Esophagus muscularis mucosa (tissue), 4 donors: ENCODE data around the gene MFSD6. TPM values are rescaled to one million over a fixed set of nuclear protein-coding genes. Genes with fewer than 3 reads are reported as not detected.

Source experiments
- DNase-seq: peaks from one replicate; pipeline ENCODE4 v3.0.0-alpha.2; 2017; ENCODE audit errors: extremely low spot score
- H3K27ac ChIP-seq, 4 donors: fragments of 200-600 bp; sonication (generic); replicated peaks in 1 of 4; 1 replicate in 3 of 4; 2 replicates in 1 of 4; pipeline ENCODE4 v1.5.1; 2016 to 2019; ENCODE audit warnings: mild to moderate bottlenecking in 1 of 4
- H3K27me3 ChIP-seq, 4 donors: fragments of 200-600 bp; sonication (generic); one replicate each; pipeline versions ENCODE4 v1.5.1 to v1.6.0; 2016 to 2019
- H3K36me3 ChIP-seq, 4 donors: fragments of 200-600 bp; sonication (generic); one replicate each; pipeline ENCODE4 v1.5.1; 2016 to 2019
- H3K4me1 ChIP-seq, 4 donors: fragments of 200-600 bp; sonication (generic); one replicate each; pipeline ENCODE4 v1.5.1; 2016 to 2019
- H3K4me3 ChIP-seq, 4 donors: fragments of 200-600 bp; sonication (generic); 1 replicate in 2 of 4; 2 replicates in 2 of 4; pipeline ENCODE4 v1.5.1; 2016 to 2019; ENCODE audit warnings: mild to moderate bottlenecking in 4 of 4, moderate library complexity in 1 of 4
- H3K9me3 ChIP-seq, 4 donors: fragments of 200-600 bp; sonication (generic); 1 replicate in 3 of 4; 2 replicates in 1 of 4; pipeline ENCODE4 v1.5.1; 2016 to 2019
- CTCF ChIP-seq, 3 experiments: fragments of 200-600 bp in 2 of 3; fragments of 450-650 bp in 1 of 3; sonication (generic) in 2 of 3; IDR thresholded peaks; one replicate each; pipeline ENCODE4 v1.5.1; 2017 to 2019; ENCODE audit warnings: antibody characterized with exemption in 3 of 3, mild to moderate bottlenecking in 2 of 3, moderate library complexity in 1 of 3
- EP300 ChIP-seq: sonication (generic); formaldehyde crosslinking; IDR thresholded peaks from one replicate; pipeline ENCODE4 v1.6.1; 2017; ENCODE audit warnings: antibody characterized with exemption
- POLR2A ChIP-seq: fragments of 450-650 bp; IDR thresholded peaks from one replicate; pipeline ENCODE4 v1.6.1; 2017; ENCODE audit warnings: antibody characterized with exemption, moderate library complexity, mild to moderate bottlenecking, low read depth
- POLR2AphosphoS5 ChIP-seq, 2 donors: sonication (generic); formaldehyde crosslinking; IDR thresholded peaks; one replicate each; pipeline ENCODE4 v1.6.1; 2017; ENCODE audit warnings: antibody characterized with exemption in 2 of 2
- WGBS: methylation state at CpG from one replicate; pipeline ENCODE4 v1.1.5; 2018; 5-methylcytosine and 5-hydroxymethylcytosine counted together
- intact Hi-C: fragments of 100-400 bp; cut with DNase I; formaldehyde crosslinking; loops from one replicate; pipeline ENCODE4 v1.15.1; 2023
- total RNA-seq, 4 donors: library from RNA; depleted of rRNA; stranded (reverse); fragments of >200 nt; gene quantifications; one replicate each; pipeline versions ENCODE4 v1.1.0 to v1.2.1, GENCODE V29; 2016

The MFSD6 gene
- total RNA-seq, 4 donors from 2014 or later = 145 to 180 (median 163) TPM

- H3K27me3 ChIP-seq = no peaks in the 10 kb centered on the region
- H3K27ac ChIP-seq = peak overlapping the region; percentile 35 to 66 (median 50)
- H3K9me3 ChIP-seq = peaks cover 0 to 14% (median 8%) of the 10 kb centered on the region in 4 donors
- no peaks in the 10 kb centered on the region for H3K36me3 ChIP-seq
- H3K4me3 ChIP-seq = peak overlapping the region; percentile 32 to 46 (median 40)
- intact Hi-C loops = no loop called here
- no peak for TF ChIP-seq EP300
- WGBS = 53% methylated on average over 5 of the region's 5 CpGs
- no peak for DNase-seq
- peaks cover 0 to 14% (median 2%) of the 10 kb centered on the region in 4 donors for H3K4me1 ChIP-seq
Observed at GRCh38 chr2:190545555-190546385, 137.6 kb downstream of the MFSD6 start.

GRCh38 chr2:190546734-190547133 is 138.6 kb downstream of the MFSD6 start:
- no peaks in the 10 kb centered on the region for H3K27me3 ChIP-seq
- DNase-seq = no peak
- TF ChIP-seq CTCF (IDR thresholded peaks at IDR 0.05) (no peak), POLR2AphosphoS5 (IDR thresholded peaks at IDR 0.05) (no peak), POLR2A (no peak), EP300 (no peak)
- no peak overlapping the region for H3K4me3 ChIP-seq
- H3K36me3 ChIP-seq = no peaks in the 10 kb centered on the region
- intact Hi-C loops = no loop called here
- H3K4me1 ChIP-seq = peaks cover 0 to 14% (median 2%) of the 10 kb centered on the region in 4 donors
- H3K27ac ChIP-seq = no peak overlapping the region
- peaks cover 0 to 6% (median 0%) of the 10 kb centered on the region in 4 donors for H3K9me3 ChIP-seq
- 93% methylated on average over 3 of the region's 3 CpGs for WGBS

DNA sequence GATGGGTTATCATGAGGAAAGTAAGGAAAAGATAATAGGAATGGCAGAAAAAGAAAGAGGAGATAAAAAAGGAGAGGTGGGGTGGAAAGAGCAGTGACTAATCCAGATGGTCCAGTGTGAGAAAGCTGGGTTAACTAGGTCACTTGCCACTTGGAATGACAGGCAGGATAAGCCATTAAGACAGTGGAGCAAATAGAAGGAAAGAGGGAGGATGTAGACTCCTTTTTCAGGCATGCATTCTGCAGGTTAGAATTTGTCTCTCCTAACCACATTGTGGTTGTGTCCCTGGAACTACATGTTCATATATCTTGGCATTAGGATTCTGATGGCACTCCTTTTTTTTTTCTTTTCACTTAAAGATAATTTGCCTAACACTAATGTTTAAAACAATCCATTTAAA is 139.7 kb downstream of the MFSD6 start:
- no peak for TF ChIP-seq EP300
- no peak for TF ChIP-seq CTCF (IDR thresholded peaks at IDR 0.05)
- TF ChIP-seq POLR2A = no peak
- TF ChIP-seq POLR2AphosphoS5 (IDR thresholded peaks at IDR 0.05) = no peak

DNA sequence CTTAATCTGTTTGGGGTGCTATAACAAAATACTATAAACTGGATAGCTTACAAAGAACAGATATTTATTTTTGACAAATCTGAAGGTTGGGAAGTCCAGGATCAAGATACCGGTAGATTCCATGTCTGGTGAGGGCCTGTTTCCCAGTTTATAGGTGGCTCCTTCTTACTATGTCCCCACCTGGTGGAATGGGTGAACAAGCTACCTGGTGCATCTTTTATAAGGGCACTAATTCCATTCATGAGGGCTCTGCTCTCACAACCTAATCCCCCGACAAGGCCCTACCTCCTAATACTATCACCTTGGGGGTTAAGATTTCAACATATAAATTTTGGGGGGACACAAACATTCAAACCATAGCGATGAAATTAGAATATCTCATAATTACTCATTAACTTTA is 142.0 kb downstream of the MFSD6 start:
- H3K4me1 ChIP-seq = peaks cover 0 to 7% (median 0%) of the 10 kb centered on the region in 4 donors
- no peaks in the 10 kb centered on the region for H3K27me3 ChIP-seq
- H3K4me3 ChIP-seq = no peak overlapping the region
- intact Hi-C loops = no loop called here
- H3K27ac ChIP-seq = no peak overlapping the region
- TF ChIP-seq EP300 (no peak), POLR2AphosphoS5 (IDR thresholded peaks at IDR 0.05) (no peak), CTCF (IDR thresholded peaks at IDR 0.05) (no peak), POLR2A (no peak)
- DNase-seq = no peak
- 98% methylated on average over 3 of the region's 3 CpGs for WGBS
- no peaks in the 10 kb centered on the region for H3K9me3 ChIP-seq
- H3K36me3 ChIP-seq = no peaks in the 10 kb centered on the region

More for the DNA sequence above, 139.7 kb downstream of the MFSD6 start:
- no peak for DNase-seq
- H3K4me3 ChIP-seq = no peak overlapping the region
- no peaks in the 10 kb centered on the region for H3K9me3 ChIP-seq
- H3K27ac ChIP-seq = no peak overlapping the region
- no peaks in the 10 kb centered on the region for H3K27me3 ChIP-seq
- intact Hi-C loops = no loop called here
- H3K36me3 ChIP-seq = no peaks in the 10 kb centered on the region
- H3K4me1 ChIP-seq = peaks cover 0 to 14% (median 2%) of the 10 kb centered on the region in 4 donors

Other genes with a start within 250 kb of the MFSD6 start
- 10 to 100 TPM; 12.3 to 20.2 (median 15.5) TPM for gene HIBCH, start 88.5 kb upstream of the MFSD6 start, total RNA-seq
- gene INPP1, start 64.8 kb upstream of the MFSD6 start, total RNA-seq = 10 to 100 TPM; 17.1 to 23.6 (median 21.0) TPM
- 1 to 10 TPM; 2.5 to 5.7 (median 4.3) TPM for gene NEMP2, start 126.4 kb downstream of the MFSD6 start, total RNA-seq
- gene NAB1, start 240.7 kb downstream of the MFSD6 start, total RNA-seq = 10 to 100 TPM; 59.8 to 88.5 (median 78.8) TPM